Large intestine (tissue), 3 donors: ENCODE measurements around the gene AJAP1. TPM values are rescaled to one million over a fixed set of nuclear protein-coding genes. Genes with fewer than 3 reads are reported as not detected.

Source experiments
- DNase-seq, 2 donors: peaks; one replicate each; pipeline versions ENCODE4 v3.0.0 to v3.0.0-alpha.2; 2013
- H3K27ac ChIP-seq: one replicate; pipeline ENCODE4 v1.5.1; 2013; ENCODE audit warnings: low read length
- H3K27me3 ChIP-seq: 2 replicates; pipeline ENCODE4 v1.6.1; 2013; ENCODE audit warnings: low read length; ENCODE audit not compliant: control insufficient read depth, insufficient read depth
- H3K36me3 ChIP-seq: 2 replicates; pipeline ENCODE4 v1.6.1; 2013; ENCODE audit warnings: low read length; ENCODE audit not compliant: control insufficient read depth, insufficient read depth
- H3K4me1 ChIP-seq: one replicate; pipeline ENCODE4 v1.6.1; 2013; ENCODE audit warnings: low read length; ENCODE audit not compliant: control insufficient read depth, insufficient read depth
- H3K4me3 ChIP-seq: one replicate; pipeline ENCODE4 v1.5.1; 2013; ENCODE audit warnings: low read length
- H3K9me3 ChIP-seq: one replicate; pipeline ENCODE4 v1.6.1; 2013; ENCODE audit warnings: mild to moderate bottlenecking, low read depth, low read length, moderate library complexity; ENCODE audit not compliant: control insufficient read depth
- WGBS: methylation state at CpG from one replicate; pipeline ENCODE4 v1.1.5; 2013; ENCODE audit warnings: low lambda C conversion rate; ENCODE audit not compliant: insufficient coverage; 5-methylcytosine and 5-hydroxymethylcytosine counted together
- polyA plus RNA-seq: library from polyadenylated mRNA; unstranded; fragments of 120-200 nt; gene quantifications from one replicate; pipeline ENCODE4 v1.2.1, GENCODE V29; 2013

Gene AJAP1
- polyA plus RNA-seq, 1 donor, result 0.57 TPM

GRCh38 chr1:4631321-4631720 lies 23.1 kb upstream of the AJAP1 start:
- Histone ChIP-seq H3K9me3 (no peaks in the 10 kb centered on the region), H3K27me3 (no peaks in the 10 kb centered on the region), H3K36me3 (no peaks in the 10 kb centered on the region), H3K4me3 (no peak overlapping the region), H3K27ac (no peak overlapping the region), H3K4me1 (no peaks in the 10 kb centered on the region)
- no peak for DNase-seq
- no CpG with 5 or more reads among the region's 5 CpGs for whole genome bisulfite sequencing

- H3K9me3 ChIP-seq, result no peaks in the 10 kb centered on the region
- no peak for DNase-seq
- H3K4me1 ChIP-seq, result no peaks in the 10 kb centered on the region
- no CpG with 5 or more reads among the region's 9 CpGs for WGBS
- H3K27ac ChIP-seq, result no peak overlapping the region
- H3K4me3 ChIP-seq, result no peak overlapping the region
- peaks cover 5% of the 10 kb centered on the region for H3K27me3 ChIP-seq
- H3K36me3 ChIP-seq, result no peaks in the 10 kb centered on the region
Observed at GRCh38 chr1:4633346-4633745, 21.1 kb upstream of the AJAP1 start.

- no peak overlapping the region for H3K4me3 ChIP-seq
- H3K27me3 ChIP-seq, result peaks cover 5% of the 10 kb centered on the region
- DNase-seq, result no peak
- WGBS, result 60% methylated on average over 1 of the region's 14 CpGs
- no peaks in the 10 kb centered on the region for H3K9me3 ChIP-seq
- no peaks in the 10 kb centered on the region for H3K4me1 ChIP-seq
- no peak overlapping the region for H3K27ac ChIP-seq
- H3K36me3 ChIP-seq, result no peaks in the 10 kb centered on the region
Observed at GRCh38 chr1:4634156-4634792, 20.1 kb upstream of the AJAP1 start.

- Histone ChIP-seq H3K27ac (no peak overlapping the region), H3K4me1 (no peaks in the 10 kb centered on the region), H3K4me3 (no peak overlapping the region), H3K27me3 (peaks cover 5% of the 10 kb centered on the region), H3K36me3 (no peaks in the 10 kb centered on the region), H3K9me3 (no peaks in the 10 kb centered on the region)
- WGBS, result no CpG with 5 or more reads among the region's 12 CpGs
- no peak for DNase-seq
Observed at GRCh38 chr1:4634793-4635406, 19.5 kb upstream of the AJAP1 start.

GRCh38 chr1:4636186-4636585 lies 18.2 kb upstream of the AJAP1 start:
- Histone ChIP-seq H3K27ac (no peak overlapping the region), H3K27me3 (peaks cover 5% of the 10 kb centered on the region), H3K9me3 (no peaks in the 10 kb centered on the region), H3K4me1 (no peaks in the 10 kb centered on the region), H3K4me3 (no peak overlapping the region), H3K36me3 (no peaks in the 10 kb centered on the region)
- no peak for DNase-seq
- WGBS, result 83% methylated on average over 2 of the region's 8 CpGs

- H3K27me3 ChIP-seq, result peaks cover 5% of the 10 kb centered on the region
- H3K4me3 ChIP-seq, result no peak overlapping the region
- no peaks in the 10 kb centered on the region for H3K4me1 ChIP-seq
- H3K9me3 ChIP-seq, result no peaks in the 10 kb centered on the region
- no peak for DNase-seq
- WGBS, result no CpG with 5 or more reads among the region's 23 CpGs
- H3K36me3 ChIP-seq, result no peaks in the 10 kb centered on the region
- H3K27ac ChIP-seq, result no peak overlapping the region
Observed at GRCh38 chr1:4636644-4637380, 17.6 kb upstream of the AJAP1 start.

GRCh38 chr1:4637616-4638344 lies 16.6 kb upstream of the AJAP1 start:
- WGBS, result 40% methylated on average over 2 of the region's 34 CpGs
- Histone ChIP-seq H3K27me3 (peaks cover 8% of the 10 kb centered on the region), H3K4me1 (no peaks in the 10 kb centered on the region), H3K36me3 (no peaks in the 10 kb centered on the region), H3K9me3 (no peaks in the 10 kb centered on the region), H3K27ac (no peak overlapping the region), H3K4me3 (no peak overlapping the region)
- no peak for DNase-seq

DNA sequence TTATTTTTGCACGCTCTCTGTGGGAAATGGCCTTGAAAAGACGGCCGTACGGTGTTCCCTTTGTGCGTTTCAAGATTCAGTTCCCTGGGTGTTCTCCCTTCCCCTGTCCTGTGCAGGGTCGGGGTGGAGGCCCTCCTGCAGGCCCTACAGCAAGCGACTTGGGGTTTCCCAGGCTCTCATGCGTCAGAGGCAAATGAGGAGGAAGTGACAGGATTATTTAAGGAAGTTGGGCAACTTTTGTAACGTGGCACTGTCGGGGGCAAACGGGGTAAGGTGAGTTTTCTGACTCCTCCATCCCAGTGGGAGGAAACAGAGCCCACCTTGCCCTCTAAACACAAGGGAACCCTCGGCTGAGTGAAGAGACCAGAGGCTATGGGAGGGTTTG lies 16.1 kb upstream of the AJAP1 start:
- H3K9me3 ChIP-seq, result no peaks in the 10 kb centered on the region
- H3K4me1 ChIP-seq, result no peaks in the 10 kb centered on the region
- DNase-seq, result no peak
- H3K4me3 ChIP-seq, result no peak overlapping the region
- no peaks in the 10 kb centered on the region for H3K36me3 ChIP-seq
- H3K27ac ChIP-seq, result no peak overlapping the region
- 75% methylated on average over 2 of the region's 12 CpGs for WGBS
- peaks cover 8% of the 10 kb centered on the region for H3K27me3 ChIP-seq

DNA sequence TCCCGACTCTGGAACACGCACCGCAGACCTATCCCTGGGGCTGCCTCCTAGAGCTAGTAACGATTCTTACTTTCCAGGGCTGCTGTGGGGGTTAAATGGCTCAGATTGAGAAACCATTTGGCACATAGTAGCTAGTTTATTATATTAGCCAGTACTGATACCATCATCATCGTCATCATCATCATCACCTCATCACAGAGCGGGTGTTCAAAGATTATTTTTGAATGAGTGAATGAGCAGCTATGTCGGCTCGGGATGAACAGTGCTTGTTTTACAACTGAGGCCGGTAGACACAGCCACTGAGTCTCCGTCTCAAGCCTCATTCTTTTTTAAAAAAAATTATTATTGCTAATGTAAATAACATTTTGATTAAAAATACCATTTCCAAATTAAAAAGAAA lies 13.5 kb upstream of the AJAP1 start:
- H3K4me1 ChIP-seq, result no peaks in the 10 kb centered on the region
- no peaks in the 10 kb centered on the region for H3K9me3 ChIP-seq
- no peak for DNase-seq
- H3K27ac ChIP-seq, result no peak overlapping the region
- no peak overlapping the region for H3K4me3 ChIP-seq
- no CpG with 5 or more reads among the region's 10 CpGs for WGBS
- H3K27me3 ChIP-seq, result peaks cover 8% of the 10 kb centered on the region
- H3K36me3 ChIP-seq, result no peaks in the 10 kb centered on the region

GRCh38 chr1:4647391-4647790 lies 7.0 kb upstream of the AJAP1 start:
- WGBS, result no CpG with 5 or more reads among the region's 1 CpG
- H3K9me3 ChIP-seq, result no peaks in the 10 kb centered on the region
- H3K4me3 ChIP-seq, result no peak overlapping the region
- peaks cover 19% of the 10 kb centered on the region for H3K27me3 ChIP-seq
- no peak for DNase-seq
- no peak overlapping the region for H3K27ac ChIP-seq
- no peaks in the 10 kb centered on the region for H3K36me3 ChIP-seq
- H3K4me1 ChIP-seq, result no peaks in the 10 kb centered on the region
